GM21367 (cell line): Measurements from ENCODE around the gene AMH.
"Not testable (repeated sequence)": the region's sequence is repeated elsewhere in the genome, so short reads cannot be mapped to it uniquely, and the experiment has no call there.

Experiments
- ATAC-seq: cut with Tn5 transposase; IDR thresholded peaks from one replicate; pipeline ENCODE4 v1.9.1; 2021; ENCODE audit not compliant: unreplicated experiment

The AMH gene

GRCh38 chr19:2249010-2249866 is at the start of gene AMH:
Gene AMH (plus strand): TSS chr19:2249323. CDS start chr19:2249333, 10 bp downstream.
- no peak for ATAC-seq

- ATAC-seq: no peak
Measured at GRCh38 chr19:2199861-2200623, 49.1 kb upstream of the AMH start.

GRCh38 chr19:2200624-2201294 is 48.4 kb upstream of the AMH start:
- ATAC-seq: not testable (repeated sequence)

GRCh38 chr19:2201473-2202148 is 47.5 kb upstream of the AMH start:
- ATAC-seq: no peak

GRCh38 chr19:2202366-2202765 is 46.8 kb upstream of the AMH start:
- no peak for ATAC-seq

- no peak for ATAC-seq
Measured at GRCh38 chr19:2207008-2207407, 42.1 kb upstream of the AMH start.

- ATAC-seq: no peak
Measured at GRCh38 chr19:2207991-2208860, 40.9 kb upstream of the AMH start.

- ATAC-seq: no peak
Measured at GRCh38 chr19:2208975-2209374, 40.1 kb upstream of the AMH start.

GRCh38 chr19:2209408-2209807 is 39.7 kb upstream of the AMH start:
- no peak for ATAC-seq

- no peak for ATAC-seq
Measured at GRCh38 chr19:2210206-2210605, 38.9 kb upstream of the AMH start.

GRCh38 chr19:2210987-2211740 is 38.0 kb upstream of the AMH start:
- no peak for ATAC-seq

GRCh38 chr19:2212861-2213711 is 36.0 kb upstream of the AMH start:
- no peak for ATAC-seq

GRCh38 chr19:2213799-2214198 is 35.3 kb upstream of the AMH start:
- no peak for ATAC-seq

- ATAC-seq: no peak
Measured at GRCh38 chr19:2214251-2214650, 34.9 kb upstream of the AMH start.

GRCh38 chr19:2215281-2215751 is 33.8 kb upstream of the AMH start:
- no peak for ATAC-seq

- no peak for ATAC-seq
Measured at GRCh38 chr19:2216361-2217225, 32.5 kb upstream of the AMH start.

- no peak for ATAC-seq
Measured at GRCh38 chr19:2217591-2217990, 31.5 kb upstream of the AMH start.
